AG09309 (cell line): ENCODE results near the gene LATS2.

Experiments used
- DNase-seq: peaks from one replicate; pipeline ENCODE4 v3.0.0-alpha.2; 2010; ENCODE audit warnings: low read depth
- H3K4me3 ChIP-seq: 2 replicates; pipeline ENCODE4 v1.5.1; 2011; ENCODE audit warnings: mild to moderate bottlenecking, low read depth, low read length, moderate library complexity; ENCODE audit not compliant: control insufficient read depth
- TF ChIP-seq, protein P1 (sequence below): IDR thresholded peaks from 2 replicates; pipeline ENCODE4 v1.5.1; 2011; ENCODE audit warnings: mild to moderate bottlenecking, low read depth, low read length, inconsistent platforms; ENCODE audit not compliant: insufficient read depth, control insufficient read depth; ENCODE audit errors: missing control alignments

The LATS2 gene

DNA sequence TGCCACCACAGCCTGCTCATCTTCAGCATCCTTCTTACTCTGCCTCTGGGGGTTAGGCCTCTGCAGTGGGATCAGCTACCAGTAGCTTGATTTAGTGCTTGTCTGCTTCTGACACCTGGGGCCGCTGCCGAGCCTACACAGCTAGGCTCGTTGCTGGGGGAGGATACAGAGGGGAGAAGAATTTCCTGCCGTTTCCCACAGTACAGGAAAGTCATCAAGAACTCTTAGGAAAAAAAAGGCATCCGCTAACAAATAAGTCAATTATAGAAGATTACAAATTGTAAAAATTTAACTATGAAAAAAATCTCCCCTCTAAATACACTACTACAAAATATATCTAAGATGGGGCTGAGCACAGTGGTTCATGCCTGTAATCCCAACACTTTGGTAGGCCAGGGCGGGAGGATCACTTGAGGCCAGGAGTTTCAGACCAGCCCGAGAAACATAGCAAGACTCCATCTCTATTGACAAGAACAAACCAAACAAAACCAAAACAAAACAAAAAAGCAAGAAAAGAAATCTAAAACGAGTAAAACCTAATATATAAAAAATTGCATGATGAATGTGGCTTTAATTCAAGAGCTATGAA, 26.7 kb downstream of the LATS2 start:
- no peak overlapping the region for H3K4me3 ChIP-seq
- TF ChIP-seq, protein P1, sequence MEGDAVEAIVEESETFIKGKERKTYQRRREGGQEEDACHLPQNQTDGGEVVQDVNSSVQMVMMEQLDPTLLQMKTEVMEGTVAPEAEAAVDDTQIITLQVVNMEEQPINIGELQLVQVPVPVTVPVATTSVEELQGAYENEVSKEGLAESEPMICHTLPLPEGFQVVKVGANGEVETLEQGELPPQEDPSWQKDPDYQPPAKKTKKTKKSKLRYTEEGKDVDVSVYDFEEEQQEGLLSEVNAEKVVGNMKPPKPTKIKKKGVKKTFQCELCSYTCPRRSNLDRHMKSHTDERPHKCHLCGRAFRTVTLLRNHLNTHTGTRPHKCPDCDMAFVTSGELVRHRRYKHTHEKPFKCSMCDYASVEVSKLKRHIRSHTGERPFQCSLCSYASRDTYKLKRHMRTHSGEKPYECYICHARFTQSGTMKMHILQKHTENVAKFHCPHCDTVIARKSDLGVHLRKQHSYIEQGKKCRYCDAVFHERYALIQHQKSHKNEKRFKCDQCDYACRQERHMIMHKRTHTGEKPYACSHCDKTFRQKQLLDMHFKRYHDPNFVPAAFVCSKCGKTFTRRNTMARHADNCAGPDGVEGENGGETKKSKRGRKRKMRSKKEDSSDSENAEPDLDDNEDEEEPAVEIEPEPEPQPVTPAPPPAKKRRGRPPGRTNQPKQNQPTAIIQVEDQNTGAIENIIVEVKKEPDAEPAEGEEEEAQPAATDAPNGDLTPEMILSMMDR = peak; percentile 43
- DNase-seq = no peak

GRCh38 chr13:21033856-21034602, 27.4 kb downstream of the LATS2 start:
- no peak overlapping the region for H3K4me3 ChIP-seq
- TF ChIP-seq, protein P1 = no peak
- DNase-seq = no peak

GRCh38 chr13:21033212-21033840, 28.1 kb downstream of the LATS2 start:
- TF ChIP-seq, protein P1 = no peak
- DNase-seq = no peak
- H3K4me3 ChIP-seq = no peak overlapping the region

GRCh38 chr13:21032656-21033055, 28.7 kb downstream of the LATS2 start:
- no peak for DNase-seq
- no peak overlapping the region for H3K4me3 ChIP-seq
- TF ChIP-seq, protein P1 = no peak

DNA sequence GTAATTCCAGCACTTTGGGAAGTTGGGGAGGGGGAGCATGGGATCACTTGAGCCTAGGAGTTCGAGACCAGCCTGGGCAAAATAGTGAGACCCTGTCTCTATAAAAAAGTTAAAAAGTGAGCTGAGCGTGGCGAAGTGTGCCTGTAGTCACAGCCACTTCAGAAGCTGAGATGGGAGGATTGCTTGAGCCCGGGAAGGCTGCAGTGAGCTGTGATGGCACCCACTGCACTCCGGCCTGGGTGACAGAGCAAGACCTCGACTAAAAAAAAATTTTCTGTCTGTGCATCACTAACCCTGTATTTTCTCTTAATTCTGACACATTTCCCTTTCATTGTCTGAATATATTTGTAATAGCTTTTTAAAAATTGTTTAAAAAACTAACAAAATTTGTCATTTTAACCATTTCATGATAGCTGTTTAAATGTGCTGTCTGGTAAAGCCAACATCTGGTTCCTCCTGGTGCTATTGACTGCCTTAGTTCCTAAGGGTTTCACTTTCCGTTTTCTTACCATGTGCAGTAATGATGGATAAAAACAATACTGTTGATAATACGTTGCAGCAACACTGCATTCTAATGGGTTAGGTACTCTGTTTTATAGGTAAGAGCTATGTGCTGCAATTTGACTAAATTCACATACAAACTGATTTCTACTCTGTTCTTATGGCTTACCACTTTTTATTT, 29.7 kb downstream of the LATS2 start:
- no peak overlapping the region for H3K4me3 ChIP-seq
- TF ChIP-seq, protein P1 = no peak
- no peak for DNase-seq

DNA sequence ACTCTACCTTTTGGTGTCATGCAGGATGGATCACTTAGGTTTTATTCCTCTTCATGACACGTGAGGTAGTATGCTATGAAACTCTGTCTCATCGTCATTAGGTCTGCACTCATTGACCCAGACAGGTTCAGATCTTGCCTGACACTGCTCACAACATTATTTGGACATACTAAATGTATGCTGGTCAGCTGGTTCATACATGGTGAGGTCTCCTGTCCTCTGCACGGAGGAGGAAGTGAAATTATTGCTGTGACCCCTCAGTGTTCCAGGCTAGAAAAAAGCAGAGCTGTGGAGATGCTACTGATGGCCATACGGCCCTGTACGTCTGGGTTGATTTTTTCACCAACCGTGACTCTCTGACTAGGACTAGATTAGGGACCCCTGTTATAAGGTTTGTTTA, 35.8 kb downstream of the LATS2 start:
- TF ChIP-seq, protein P1 = no peak
- DNase-seq = no peak
- H3K4me3 ChIP-seq = no peak overlapping the region
